22Rv1 (cell line): ENCODE data around the gene TIMM17A.
A peak's percentile ranks its signal among the peaks of the same experiment; 100 is the strongest.

Experiments used
- H3K27ac ChIP-seq: fragments of 450-650 bp; 2 replicates; pipeline ENCODE4 v1.5.1; 2017
- ZFX ChIP-seq: fragments of 450-650 bp; IDR thresholded peaks from 2 replicates; pipeline ENCODE4 v1.6.1; 2017; ENCODE audit warnings: antibody characterized with exemption, borderline replicate concordance
- TF ChIP-seq, protein P1 (sequence below): fragments of 450-650 bp; IDR thresholded peaks from 2 replicates; pipeline ENCODE4 v1.5.1; 2017; ENCODE audit warnings: mild to moderate bottlenecking

The TIMM17A gene

DNA sequence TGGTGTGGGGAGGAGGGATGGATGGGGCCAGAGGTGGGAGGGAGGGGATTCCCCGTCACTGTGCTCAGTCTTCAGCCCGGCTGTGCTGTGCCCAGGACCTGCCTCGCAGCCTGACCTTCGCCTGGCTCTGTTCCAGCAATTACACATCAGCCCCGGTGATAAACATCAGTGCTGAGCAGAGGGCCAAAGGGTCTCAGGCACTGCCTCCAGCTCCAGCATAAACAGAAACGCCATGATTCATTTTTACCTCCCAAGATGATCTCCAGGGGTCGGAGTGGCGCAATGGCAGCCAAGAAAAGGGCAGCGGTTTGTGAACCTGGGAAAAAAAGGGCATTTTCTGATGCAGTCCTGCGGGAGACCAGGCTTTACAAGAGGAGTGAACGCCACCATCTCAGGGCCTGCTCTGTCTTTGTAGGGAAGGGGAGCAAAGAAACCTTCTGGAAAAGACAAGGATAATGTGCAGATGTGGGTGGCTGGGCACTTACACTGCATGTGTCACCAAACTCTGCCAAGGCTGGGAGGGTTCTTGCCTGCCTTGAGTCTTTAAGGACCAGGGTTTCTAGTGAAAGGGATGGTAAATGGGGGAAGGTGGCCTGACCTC is 38.6 kb upstream of the TIMM17A start:
- peak overlapping the region; percentile 51; the same call in 1 of the 2 replicates for H3K27ac ChIP-seq
- TF ChIP-seq, protein P1, sequence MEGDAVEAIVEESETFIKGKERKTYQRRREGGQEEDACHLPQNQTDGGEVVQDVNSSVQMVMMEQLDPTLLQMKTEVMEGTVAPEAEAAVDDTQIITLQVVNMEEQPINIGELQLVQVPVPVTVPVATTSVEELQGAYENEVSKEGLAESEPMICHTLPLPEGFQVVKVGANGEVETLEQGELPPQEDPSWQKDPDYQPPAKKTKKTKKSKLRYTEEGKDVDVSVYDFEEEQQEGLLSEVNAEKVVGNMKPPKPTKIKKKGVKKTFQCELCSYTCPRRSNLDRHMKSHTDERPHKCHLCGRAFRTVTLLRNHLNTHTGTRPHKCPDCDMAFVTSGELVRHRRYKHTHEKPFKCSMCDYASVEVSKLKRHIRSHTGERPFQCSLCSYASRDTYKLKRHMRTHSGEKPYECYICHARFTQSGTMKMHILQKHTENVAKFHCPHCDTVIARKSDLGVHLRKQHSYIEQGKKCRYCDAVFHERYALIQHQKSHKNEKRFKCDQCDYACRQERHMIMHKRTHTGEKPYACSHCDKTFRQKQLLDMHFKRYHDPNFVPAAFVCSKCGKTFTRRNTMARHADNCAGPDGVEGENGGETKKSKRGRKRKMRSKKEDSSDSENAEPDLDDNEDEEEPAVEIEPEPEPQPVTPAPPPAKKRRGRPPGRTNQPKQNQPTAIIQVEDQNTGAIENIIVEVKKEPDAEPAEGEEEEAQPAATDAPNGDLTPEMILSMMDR = no peak

DNA sequence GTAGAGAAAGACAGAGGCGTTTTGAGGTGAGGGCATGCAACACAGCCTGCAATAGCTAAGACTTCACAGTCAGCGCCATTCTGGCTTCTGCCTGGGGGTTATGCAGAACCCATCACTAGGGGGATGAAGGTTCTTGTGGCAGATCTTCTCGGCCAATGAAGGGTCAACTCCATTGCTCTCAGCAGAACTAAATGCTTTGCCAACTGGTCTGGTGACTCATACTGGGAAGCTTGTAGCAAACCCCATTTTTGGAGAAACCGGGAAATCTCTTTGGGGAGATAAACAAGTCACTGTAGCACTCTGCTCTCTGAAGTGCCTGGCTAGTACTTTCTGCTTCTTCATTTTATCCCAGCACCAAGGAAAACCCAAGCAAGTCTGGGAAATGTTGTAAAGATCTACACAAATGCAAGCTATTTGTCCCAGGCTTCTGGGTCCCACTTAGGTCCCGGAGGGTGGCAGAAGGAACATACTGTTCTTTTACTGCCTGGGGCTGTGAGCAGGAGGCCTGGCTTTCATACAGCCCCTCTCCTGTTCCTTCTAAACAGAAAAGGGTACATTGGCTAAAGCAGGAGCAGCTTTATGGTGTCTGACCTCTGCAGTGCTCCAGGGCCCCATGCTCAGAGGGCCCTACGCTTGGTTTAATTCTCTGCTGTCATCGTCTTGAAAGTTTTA is 37.8 kb upstream of the TIMM17A start:
- TF ChIP-seq, protein P1 = no peak
- no peak for TF ChIP-seq ZFX
- H3K27ac ChIP-seq = peak overlapping the region; percentile 51

DNA sequence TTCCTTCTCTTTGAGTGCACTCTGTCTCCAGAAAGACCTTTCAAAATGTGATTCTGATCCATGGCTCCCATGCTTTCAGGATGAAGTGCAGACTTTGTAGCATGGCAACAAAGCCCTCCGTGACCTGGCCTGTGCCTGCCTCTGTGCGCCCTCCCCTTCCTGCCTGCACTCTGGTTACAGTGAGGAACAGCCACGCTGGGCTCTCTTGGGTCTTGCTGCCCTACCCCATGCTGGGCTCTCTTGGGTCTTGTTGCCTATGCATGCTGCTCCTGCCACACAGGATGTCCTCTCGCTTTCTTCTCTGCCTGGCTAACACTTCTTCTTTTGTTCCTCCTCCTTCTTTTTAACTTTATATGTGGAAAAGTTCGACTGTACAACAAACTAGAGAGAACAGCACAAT is 37.0 kb upstream of the TIMM17A start:
- H3K27ac ChIP-seq = no peak overlapping the region
- TF ChIP-seq ZFX = no peak
- TF ChIP-seq, protein P1 = no peak

DNA sequence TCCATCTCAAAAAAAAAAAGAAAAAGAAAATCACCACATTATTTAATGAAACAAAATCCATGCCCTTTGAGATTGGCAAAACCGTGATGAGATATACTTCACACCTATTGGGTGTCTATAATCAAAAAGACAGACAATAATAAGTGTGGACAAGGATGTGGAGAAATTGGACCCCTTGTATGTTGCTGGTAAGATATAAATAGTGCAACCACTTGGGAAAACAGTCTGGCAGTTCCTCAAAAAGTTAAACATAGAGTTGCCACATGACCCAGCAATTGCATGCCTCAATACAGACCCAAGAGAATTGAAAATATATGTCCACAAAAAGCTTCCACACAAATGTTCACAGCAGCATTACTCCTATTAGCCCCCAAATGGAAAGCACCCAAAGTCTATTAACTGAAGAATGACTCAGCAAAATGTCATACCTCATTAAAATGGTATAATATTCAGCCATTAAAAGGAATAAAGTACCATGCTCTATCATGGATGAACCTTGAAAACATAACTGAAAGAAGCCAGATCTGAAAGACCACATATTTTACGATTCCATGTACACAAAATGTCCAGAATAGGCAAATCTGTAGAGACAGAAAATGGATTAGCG is 33.2 kb upstream of the TIMM17A start:
- no peak overlapping the region for H3K27ac ChIP-seq
- no peak for TF ChIP-seq ZFX
- TF ChIP-seq, protein P1 = no peak

DNA sequence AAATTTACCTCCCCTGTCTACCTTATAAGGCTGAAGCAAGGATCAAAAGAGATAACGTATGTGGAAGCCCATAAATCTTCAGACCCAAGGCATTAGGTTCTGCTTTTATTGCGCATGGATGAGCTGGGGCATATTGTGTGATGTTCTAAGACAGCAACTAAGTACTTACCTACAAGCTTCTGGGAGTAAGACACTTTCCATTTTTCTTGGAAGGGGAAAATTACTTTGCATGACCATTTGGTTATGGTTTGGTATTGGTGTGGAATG is 30.1 kb upstream of the TIMM17A start:
- H3K27ac ChIP-seq = no peak overlapping the region
- no peak for TF ChIP-seq ZFX
- TF ChIP-seq, protein P1 = no peak

DNA sequence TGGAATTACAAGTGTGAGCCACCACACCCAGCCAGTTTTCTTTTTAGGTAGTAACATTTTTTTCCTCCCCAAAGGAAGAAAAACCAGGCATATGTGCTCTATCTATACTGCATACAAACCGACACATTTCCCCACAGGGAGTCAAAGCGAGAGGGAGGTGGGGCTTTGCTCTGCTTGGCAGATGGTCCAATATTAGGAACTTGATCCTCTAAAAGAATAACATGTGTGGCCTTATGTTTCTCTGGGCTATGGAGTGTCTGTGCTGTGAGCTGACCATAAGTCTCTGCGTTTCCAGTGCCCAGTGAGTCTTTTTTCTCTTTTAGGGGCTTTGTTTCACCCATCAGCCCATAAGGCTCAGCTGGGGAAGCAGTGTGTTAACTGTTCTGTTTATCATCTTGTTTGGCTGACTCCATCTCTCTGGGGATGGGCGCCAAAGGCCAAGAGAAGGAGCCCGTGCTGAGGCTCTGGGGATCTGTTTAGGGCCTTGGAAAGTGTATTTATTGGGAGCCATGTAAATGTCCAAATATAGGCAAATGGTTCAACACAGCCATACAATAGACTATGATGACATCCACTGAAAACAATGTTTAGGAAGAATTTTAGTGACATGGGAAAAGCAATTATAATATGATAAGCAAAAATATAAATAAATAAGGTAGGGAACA is 29.2 kb upstream of the TIMM17A start:
- H3K27ac ChIP-seq = no peak overlapping the region
- TF ChIP-seq, protein P1 = no peak
- TF ChIP-seq ZFX = no peak

DNA sequence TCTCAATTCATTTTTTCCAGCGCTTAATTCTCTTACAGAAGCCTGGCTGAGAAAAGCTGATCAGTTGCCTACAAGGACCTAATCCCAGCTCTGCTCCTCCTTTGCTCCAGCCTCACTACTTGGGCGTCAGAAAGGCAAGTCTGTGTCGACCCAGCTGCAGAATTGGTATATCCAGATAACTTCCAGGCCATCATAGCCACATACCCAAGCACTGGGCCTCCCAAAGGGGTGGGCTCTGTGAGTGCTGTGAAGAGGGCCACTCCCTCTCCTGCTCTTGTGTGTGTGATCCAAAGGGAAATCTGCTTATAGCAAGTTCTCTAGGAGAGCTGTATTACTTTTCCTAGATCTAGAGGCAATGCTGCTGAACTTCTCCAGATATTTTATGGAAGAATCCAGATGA is 27.0 kb upstream of the TIMM17A start:
- TF ChIP-seq, protein P1 = no peak
- TF ChIP-seq ZFX = no peak

More for the DNA sequence above, 27.0 kb upstream of the TIMM17A start:
- H3K27ac ChIP-seq = no peak overlapping the region
